ENCODE measurements around the gene LARGE1. TPM values are rescaled to one million over a fixed set of nuclear protein-coding genes. Genes with fewer than 3 reads are reported as not detected.

Gene LARGE1
- total and polyA plus RNA-seq, 3 experiments from 2014 or later, result 0.07 to 0.27 (median 0.18) TPM

DNA sequence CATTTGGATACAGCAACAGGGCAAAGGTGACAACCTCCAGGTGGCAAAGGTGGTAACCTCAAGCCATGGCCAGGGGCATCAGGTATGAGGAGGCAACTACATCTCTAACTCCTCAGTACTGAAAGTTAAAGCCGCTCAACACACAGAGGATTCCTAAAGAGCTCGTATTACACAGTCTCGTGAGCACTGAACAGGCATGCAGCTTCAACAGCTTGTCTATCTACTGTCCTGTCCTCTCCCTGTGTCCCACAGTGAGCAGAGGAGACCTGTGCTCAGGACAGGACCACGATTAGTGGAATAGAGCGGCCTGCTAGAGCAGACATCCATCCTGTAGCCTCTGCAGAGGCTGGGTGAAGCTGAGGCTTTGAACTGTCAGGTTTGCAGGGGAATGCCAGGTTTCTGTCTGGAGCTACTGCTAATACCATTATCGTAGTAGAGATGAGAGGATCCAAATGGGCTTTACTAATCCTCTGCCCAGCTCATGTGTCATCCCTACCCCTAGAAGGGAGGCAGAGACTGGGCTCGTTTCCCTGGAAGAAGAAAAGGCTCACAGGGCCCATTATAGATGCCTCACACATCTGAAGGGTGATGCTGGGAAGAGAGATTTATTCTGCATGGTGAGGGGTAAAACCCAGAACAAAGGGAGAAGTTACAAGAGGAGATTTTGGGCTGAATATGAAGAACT, 415.2 kb downstream of the LARGE1 start:
- Histone ChIP-seq H3K4me1 (ENCODE audit: insufficient read depth, low read length) (no peaks in the 10 kb centered on the region), H3K27me3 (ENCODE audit: insufficient read depth, low read length, poor library complexity, severe bottlenecking) (no peaks in the 10 kb centered on the region), H3K9me3 (ENCODE audit: low read length) (no peaks in the 10 kb centered on the region), H3K27ac (ENCODE audit: low read depth, low read length) (no peak overlapping the region), H3K36me3 (ENCODE audit: insufficient read depth, low read length) (no peaks in the 10 kb centered on the region), H3K4me3 (ENCODE audit: low read length) (no peak overlapping the region)
- Mint-ChIP-seq H3K27me3 (no peaks in the 10 kb centered on the region), H3K36me3 (no peaks in the 10 kb centered on the region), H3K4me3 (no peak overlapping the region), H3K27ac (no peak overlapping the region), H3K9me3 (peaks cover 0 to 9% (median 5%) of the 10 kb centered on the region in 5 donors), H3K4me1 (no peaks in the 10 kb centered on the region)
- CTCF ChIA-PET, result no interaction called here
- no peak for DNase-seq
- POLR2A ChIA-PET, result no interaction called here

DNA sequence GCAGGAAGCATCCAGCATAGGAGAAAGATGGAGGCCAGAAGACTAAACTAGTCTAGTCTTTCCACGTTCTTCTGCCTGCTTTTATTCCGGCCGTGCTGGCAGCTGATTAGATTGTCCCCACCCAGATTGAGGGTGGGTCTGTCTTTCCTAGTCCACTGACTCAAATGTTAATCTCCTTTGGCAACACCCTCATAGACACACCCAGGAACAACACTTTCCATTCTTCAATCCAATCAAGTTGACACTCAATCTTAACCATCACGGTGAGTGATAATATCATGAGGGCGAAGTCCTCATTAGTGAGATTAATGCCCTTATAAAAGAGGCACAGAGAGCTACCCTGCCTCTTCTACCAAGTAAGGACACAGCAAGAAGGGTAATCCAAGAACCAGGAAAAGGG, 424.2 kb downstream of the LARGE1 start:
- H3K9me3 Mint-ChIP-seq, result peaks cover 0 to 8% (median 6%) of the 10 kb centered on the region in 5 donors

DNA sequence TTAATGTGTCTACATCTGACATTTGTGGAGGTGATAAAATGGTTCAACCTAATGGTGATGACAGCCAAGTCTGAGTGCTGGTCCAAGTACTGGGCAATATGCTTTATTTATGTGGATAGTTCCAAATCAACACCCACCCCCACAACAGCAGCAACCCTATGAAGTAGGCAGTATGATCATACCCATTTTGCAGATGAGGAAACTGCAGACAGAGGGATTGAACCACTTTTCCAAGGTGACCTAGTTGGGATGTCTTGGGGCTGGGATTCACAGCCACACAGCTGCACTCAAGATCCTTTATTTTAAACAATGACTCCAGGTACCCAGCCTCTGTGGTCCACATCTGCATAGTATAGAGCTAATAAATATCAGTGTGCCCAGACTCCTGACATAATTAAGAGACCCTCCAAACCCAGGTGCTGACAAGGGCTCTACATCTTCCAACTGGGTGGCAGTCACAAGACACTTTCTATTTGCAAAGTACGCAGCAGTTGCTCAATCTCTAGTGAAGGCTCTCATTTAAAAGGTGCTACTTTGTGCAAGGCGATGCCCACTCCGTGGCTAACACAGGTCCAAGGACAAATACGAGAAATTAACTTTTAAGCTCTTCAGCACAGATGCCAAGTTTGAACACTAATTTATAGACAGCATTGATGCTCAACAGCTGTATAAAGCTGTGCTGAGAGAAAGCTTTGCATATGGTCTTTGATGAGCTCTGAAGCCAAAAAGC, 426.6 kb downstream of the LARGE1 start:
- no peak overlapping the region for H3K4me3 Mint-ChIP-seq
- DNase-seq, result no peak
- CTCF ChIA-PET, result no interaction called here
- H3K36me3 ChIP-seq (ENCODE audit: insufficient read depth, low read length), result no peaks in the 10 kb centered on the region
- no peaks in the 10 kb centered on the region for H3K4me1 ChIP-seq (ENCODE audit: insufficient read depth, low read length)
- H3K27ac Mint-ChIP-seq, result no peak overlapping the region
- no peaks in the 10 kb centered on the region for H3K27me3 ChIP-seq (ENCODE audit: insufficient read depth, low read length, poor library complexity, severe bottlenecking)
- no peak overlapping the region for H3K27ac ChIP-seq (ENCODE audit: low read depth, low read length)
- no peaks in the 10 kb centered on the region for H3K9me3 ChIP-seq (ENCODE audit: low read length)
- H3K9me3 Mint-ChIP-seq, result peaks cover 0 to 10% (median 2%) of the 10 kb centered on the region in 5 donors
- H3K4me1 Mint-ChIP-seq, result peaks cover 0 to 6% (median 5%) of the 10 kb centered on the region in 3 donors
- H3K27me3 Mint-ChIP-seq, result no peaks in the 10 kb centered on the region
- H3K36me3 Mint-ChIP-seq, result no peaks in the 10 kb centered on the region
- H3K4me3 ChIP-seq (ENCODE audit: low read length), result no peak overlapping the region
- POLR2A ChIA-PET, result no interaction called here

More for the DNA sequence above, 424.2 kb downstream of the LARGE1 start:
- H3K27ac ChIP-seq (ENCODE audit: low read depth, low read length), result no peak overlapping the region
- no peaks in the 10 kb centered on the region for H3K36me3 ChIP-seq (ENCODE audit: insufficient read depth, low read length)
- no peaks in the 10 kb centered on the region for H3K4me1 ChIP-seq (ENCODE audit: insufficient read depth, low read length)
- H3K27me3 ChIP-seq (ENCODE audit: insufficient read depth, low read length, poor library complexity, severe bottlenecking), result no peaks in the 10 kb centered on the region
- POLR2A ChIA-PET, result no interaction called here
- no peak overlapping the region for H3K4me3 ChIP-seq (ENCODE audit: low read length)
- no peaks in the 10 kb centered on the region for H3K27me3 Mint-ChIP-seq
- H3K36me3 Mint-ChIP-seq, result no peaks in the 10 kb centered on the region
- H3K4me3 Mint-ChIP-seq, result no peak overlapping the region
- CTCF ChIA-PET, result no interaction called here
- H3K9me3 ChIP-seq (ENCODE audit: low read length), result no peaks in the 10 kb centered on the region
- no peak overlapping the region for H3K27ac Mint-ChIP-seq
- H3K4me1 Mint-ChIP-seq, result peaks cover 0 to 6% (median 5%) of the 10 kb centered on the region in 3 donors
- no peak for DNase-seq

GRCh38 chr22:33492210-33492651, 428.0 kb downstream of the LARGE1 start:
- Histone ChIP-seq H3K4me1 (ENCODE audit: insufficient read depth, low read length) (no peaks in the 10 kb centered on the region), H3K9me3 (ENCODE audit: low read length) (no peaks in the 10 kb centered on the region), H3K27ac (ENCODE audit: low read depth, low read length) (no peak overlapping the region), H3K4me3 (ENCODE audit: low read length) (no peak overlapping the region), H3K27me3 (ENCODE audit: insufficient read depth, low read length, poor library complexity, severe bottlenecking) (no peaks in the 10 kb centered on the region), H3K36me3 (ENCODE audit: insufficient read depth, low read length) (no peaks in the 10 kb centered on the region)
- H3K27ac Mint-ChIP-seq, result peak overlapping the region in 5 of 8 donors; percentile 1 to 81 (median 60)
- CTCF ChIA-PET, result no interaction called here
- H3K9me3 Mint-ChIP-seq, result peaks cover 0 to 10% (median 2%) of the 10 kb centered on the region in 5 donors
- H3K4me1 Mint-ChIP-seq, result peaks cover 0 to 6% (median 5%) of the 10 kb centered on the region in 3 donors
- POLR2A ChIA-PET, result no interaction called here
- H3K36me3 Mint-ChIP-seq, result no peaks in the 10 kb centered on the region
- H3K4me3 Mint-ChIP-seq, result peak overlapping the region in 3 of 7 donors; percentile 44 to 63 (median 53)
- no peaks in the 10 kb centered on the region for H3K27me3 Mint-ChIP-seq
- DNase-seq, result peak in 2 of 5 donors; percentile 5 to 32

GRCh38 chr22:33487041-33487716, 433.1 kb downstream of the LARGE1 start:
- Mint-ChIP-seq H3K27ac (no peak overlapping the region), H3K4me3 (no peak overlapping the region), H3K27me3 (peaks cover 0 to 2% of the 10 kb centered on the region in 2 donors), H3K9me3 (peaks cover 0 to 8% (median 2%) of the 10 kb centered on the region in 5 donors), H3K4me1 (no peaks in the 10 kb centered on the region), H3K36me3 (no peaks in the 10 kb centered on the region)
- Histone ChIP-seq H3K36me3 (ENCODE audit: insufficient read depth, low read length) (no peaks in the 10 kb centered on the region), H3K4me3 (ENCODE audit: low read length) (no peak overlapping the region), H3K9me3 (ENCODE audit: low read length) (no peaks in the 10 kb centered on the region), H3K4me1 (ENCODE audit: insufficient read depth, low read length) (no peaks in the 10 kb centered on the region), H3K27ac (ENCODE audit: low read depth, low read length) (no peak overlapping the region), H3K27me3 (ENCODE audit: insufficient read depth, low read length, poor library complexity, severe bottlenecking) (no peaks in the 10 kb centered on the region)
- POLR2A ChIA-PET, result no interaction called here
- CTCF ChIA-PET, result no interaction called here
- no peak for DNase-seq

DNA sequence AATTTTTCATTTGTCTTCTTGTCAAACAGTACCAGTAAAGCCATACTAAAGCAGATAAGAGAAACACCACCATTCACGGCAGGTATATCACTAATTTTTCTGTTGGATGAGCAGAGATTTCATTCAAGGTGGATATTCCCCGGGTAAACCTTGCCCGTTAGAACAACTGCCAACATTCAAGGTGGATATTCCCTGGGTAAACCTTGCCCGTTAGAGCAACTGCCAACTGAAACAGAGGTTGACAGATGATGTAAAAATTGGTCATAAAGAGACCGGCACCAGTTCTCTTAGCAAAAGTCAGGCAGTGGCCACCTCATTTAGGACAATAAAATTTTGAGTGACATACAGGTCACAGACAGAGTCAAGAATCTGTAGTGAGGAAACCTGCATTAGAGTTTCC, 438.7 kb downstream of the LARGE1 start:
- no peak overlapping the region for H3K4me3 Mint-ChIP-seq
- no peaks in the 10 kb centered on the region for H3K27me3 ChIP-seq (ENCODE audit: insufficient read depth, low read length, poor library complexity, severe bottlenecking)
- no peak overlapping the region for H3K27ac ChIP-seq (ENCODE audit: low read depth, low read length)
- no peak overlapping the region for H3K4me3 ChIP-seq (ENCODE audit: low read length)
- no peaks in the 10 kb centered on the region for H3K4me1 Mint-ChIP-seq
- peaks cover 0 to 2% of the 10 kb centered on the region in 2 donors for H3K27me3 Mint-ChIP-seq
- no peaks in the 10 kb centered on the region for H3K9me3 ChIP-seq (ENCODE audit: low read length)
- H3K36me3 Mint-ChIP-seq, result no peaks in the 10 kb centered on the region
- POLR2A ChIA-PET, result no interaction called here
- no peaks in the 10 kb centered on the region for H3K4me1 ChIP-seq (ENCODE audit: insufficient read depth, low read length)
- CTCF ChIA-PET, result interaction anchor here (0.5 kb wide), 1 partner anchor 267 kb away, joined by 3 read pairs; no protein-coding TSS in a partner anchor
- no peaks in the 10 kb centered on the region for H3K36me3 ChIP-seq (ENCODE audit: insufficient read depth, low read length)
- no peak overlapping the region for H3K27ac Mint-ChIP-seq
- H3K9me3 Mint-ChIP-seq, result peaks cover 0 to 10% (median 5%) of the 10 kb centered on the region in 5 donors
- DNase-seq, result no peak

DNA sequence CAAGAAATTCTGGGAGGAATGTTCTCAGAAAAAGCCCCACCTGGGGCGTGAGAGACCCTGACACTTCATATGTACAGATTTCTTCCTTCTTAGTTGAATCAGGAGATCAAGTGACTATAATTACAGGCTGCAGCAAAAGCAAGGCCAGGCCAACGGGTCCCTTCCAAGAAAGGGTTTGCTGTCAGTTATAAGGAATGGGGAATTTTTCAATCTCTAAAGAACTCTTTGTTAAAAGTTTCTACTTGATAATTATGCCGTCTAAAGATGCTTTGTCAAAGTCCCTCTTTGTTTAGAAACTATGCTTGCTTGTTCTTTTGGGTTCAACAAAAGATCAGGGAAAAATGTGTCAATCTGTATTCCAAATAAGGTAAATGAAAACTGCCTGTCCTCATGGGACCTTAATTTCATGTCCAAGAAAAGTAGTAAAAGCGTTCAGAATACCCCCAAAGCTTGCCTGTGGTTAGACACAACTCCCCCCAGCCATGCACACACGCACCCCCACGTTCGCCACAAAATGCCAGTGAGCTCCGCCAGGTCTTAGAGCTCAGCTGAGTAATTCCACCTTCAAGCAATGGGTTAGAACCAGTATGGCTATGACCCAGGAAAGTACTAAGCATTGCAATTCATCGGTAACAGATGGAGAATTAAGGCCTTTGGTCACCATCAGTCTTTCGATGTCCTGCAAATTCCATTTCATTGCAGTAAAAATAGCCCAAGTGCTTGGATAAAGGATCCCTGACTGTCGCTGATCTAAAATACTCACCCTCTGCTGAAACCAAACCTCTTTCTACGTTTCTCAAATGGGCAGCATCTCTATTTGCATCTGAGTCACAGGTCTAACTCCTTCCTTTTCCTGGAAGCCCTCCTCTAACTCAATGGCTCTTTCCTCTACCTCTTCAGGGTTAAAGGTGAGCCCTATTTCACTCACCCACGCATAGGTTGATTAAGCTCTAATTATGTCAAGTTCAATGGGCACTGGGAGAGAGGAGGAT, 442.9 kb downstream of the LARGE1 start:
- H3K9me3 Mint-ChIP-seq, result peaks cover 0 to 7% (median 5%) of the 10 kb centered on the region in 5 donors
- DNase-seq, result no peak
- POLR2A ChIA-PET, result no interaction called here
- CTCF ChIA-PET, result no interaction called here
- Histone ChIP-seq H3K36me3 (ENCODE audit: insufficient read depth, low read length) (no peaks in the 10 kb centered on the region), H3K27me3 (ENCODE audit: insufficient read depth, low read length, poor library complexity, severe bottlenecking) (no peaks in the 10 kb centered on the region), H3K9me3 (ENCODE audit: low read length) (no peaks in the 10 kb centered on the region), H3K27ac (ENCODE audit: low read depth, low read length) (no peak overlapping the region), H3K4me3 (ENCODE audit: low read length) (no peak overlapping the region), H3K4me1 (ENCODE audit: insufficient read depth, low read length) (no peaks in the 10 kb centered on the region)
- H3K27ac Mint-ChIP-seq, result no peak overlapping the region
- no peaks in the 10 kb centered on the region for H3K4me1 Mint-ChIP-seq
- no peaks in the 10 kb centered on the region for H3K36me3 Mint-ChIP-seq
- peaks cover 0 to 2% of the 10 kb centered on the region in 2 donors for H3K27me3 Mint-ChIP-seq
- H3K4me3 Mint-ChIP-seq, result no peak overlapping the region

All from CD8-positive, alpha-beta memory T cell (primary cell).